ENCODE data around the gene NEAT1.
"Not testable (repeated sequence)": the region's sequence is repeated elsewhere in the genome, so short reads cannot be mapped to it uniquely, and the experiment has no call there.

The NEAT1 gene

DNA sequence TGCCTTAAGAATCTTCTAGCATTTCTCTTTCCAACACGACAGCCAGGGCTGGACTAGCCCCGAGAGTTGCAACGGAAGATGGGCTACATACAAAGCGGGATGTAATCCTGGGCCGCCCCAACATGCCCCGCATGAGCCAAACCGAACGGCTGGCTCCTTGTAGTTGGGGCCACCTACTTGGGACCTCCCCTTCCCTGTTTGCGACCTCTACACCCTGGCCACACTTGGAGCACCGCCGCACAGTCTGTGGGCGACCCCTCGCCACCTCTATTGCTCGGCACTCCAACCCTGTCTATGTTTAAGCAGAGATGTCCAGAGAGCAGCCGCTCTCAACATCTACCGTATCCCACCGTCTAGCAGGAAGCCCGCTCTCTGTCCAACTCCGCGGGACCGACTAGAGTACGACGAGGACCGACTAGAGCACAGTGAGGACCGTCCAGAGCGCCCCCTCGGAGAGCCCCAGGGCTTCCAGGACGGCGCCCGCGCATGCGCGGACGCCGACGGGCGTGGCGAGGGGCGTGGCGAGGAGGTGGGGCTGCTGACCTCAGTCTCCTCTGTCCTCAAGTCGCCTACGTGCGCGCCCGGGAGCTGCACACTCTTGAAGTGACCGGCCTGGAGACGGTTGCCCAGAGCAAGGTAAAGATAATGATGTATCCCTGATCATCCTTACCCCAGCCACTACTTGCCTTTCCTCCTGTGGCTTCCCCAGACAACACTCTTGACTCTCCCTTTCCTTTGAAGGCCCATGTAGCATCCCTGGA lies 32.3 kb downstream of the NEAT1 start:
- DNase-seq, result peak; percentile 93

DNA sequence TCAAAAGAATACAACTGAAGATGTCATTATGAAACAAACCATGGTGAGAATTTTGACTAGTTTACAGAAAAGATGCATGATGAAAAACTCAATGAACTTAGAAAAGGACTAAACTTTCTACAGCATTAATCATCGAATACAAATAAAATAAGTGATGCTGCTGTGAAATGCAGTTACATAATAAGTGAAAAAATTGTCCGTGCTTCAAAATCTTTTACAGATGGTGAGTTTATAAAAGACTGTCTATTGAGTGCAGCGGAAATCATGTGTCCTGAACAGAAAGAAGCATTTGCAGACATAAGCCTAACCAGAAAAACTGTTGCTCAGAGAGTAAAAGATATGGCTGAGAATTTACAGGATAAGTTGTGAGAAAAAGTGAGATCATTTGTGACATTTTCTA lies 33.8 kb downstream of the NEAT1 start:
- DNase-seq, result no peak

DNA sequence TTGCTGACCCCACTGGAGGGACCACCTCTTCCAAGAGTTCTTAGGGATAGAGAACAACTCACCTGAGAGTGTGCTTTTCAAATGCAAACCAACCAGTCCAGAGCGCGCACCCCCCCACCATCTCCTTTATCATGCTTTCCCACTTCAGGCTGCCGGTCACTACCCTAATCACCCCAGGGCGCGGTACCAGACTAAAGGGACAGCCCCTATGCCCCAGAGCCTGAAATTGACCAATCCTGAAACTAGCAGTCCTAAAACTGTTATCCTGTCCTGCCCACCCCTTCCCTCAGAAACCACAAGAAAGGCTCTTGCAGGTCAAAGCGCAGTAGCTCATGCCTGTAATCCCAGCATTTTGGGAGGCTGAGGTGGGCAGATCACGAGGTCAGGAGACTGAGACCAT lies 37.0 kb downstream of the NEAT1 start:
- DNase-seq, result no peak

DNA sequence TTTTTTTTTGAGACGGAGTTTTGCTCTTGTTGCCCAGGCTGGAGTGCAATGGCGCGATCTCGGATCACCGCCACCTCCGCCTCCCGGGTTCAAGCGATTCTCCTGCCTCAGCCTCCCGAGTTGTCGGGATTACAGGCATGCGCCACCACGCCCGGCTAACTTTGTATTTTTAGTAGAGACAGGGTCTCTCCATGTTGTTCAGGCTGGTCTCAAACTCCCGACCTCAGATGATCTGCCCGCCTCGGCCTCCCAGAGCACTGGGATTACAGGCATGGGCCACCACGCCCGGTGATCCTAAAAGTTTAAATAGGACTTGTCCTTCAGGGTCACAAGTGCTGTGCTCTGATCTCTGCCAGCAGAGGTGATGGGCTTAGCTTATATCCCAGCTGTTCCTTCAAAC lies 42.9 kb downstream of the NEAT1 start:
- DNase-seq, result not testable (repeated sequence)

DNA sequence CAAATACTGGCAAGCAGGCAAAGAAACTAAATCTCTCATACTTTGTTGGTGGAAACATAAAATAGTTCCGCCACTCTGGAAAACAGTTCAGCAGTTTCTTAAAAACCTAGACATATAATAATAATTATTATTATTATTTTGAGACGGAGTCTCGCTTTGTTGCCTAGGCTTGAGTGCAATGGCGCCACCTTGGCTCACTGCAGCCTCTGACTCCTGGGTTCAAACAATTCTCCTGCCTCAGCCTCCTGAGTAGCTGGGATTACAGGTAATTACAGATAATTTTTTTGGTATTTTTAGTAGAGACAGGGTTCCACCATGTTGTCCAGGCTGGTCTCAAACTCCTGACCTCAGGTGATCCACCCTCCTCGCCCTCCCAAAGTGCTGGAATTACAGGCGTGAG lies 44.7 kb downstream of the NEAT1 start:
- DNase-seq, result not testable (repeated sequence)

DNA sequence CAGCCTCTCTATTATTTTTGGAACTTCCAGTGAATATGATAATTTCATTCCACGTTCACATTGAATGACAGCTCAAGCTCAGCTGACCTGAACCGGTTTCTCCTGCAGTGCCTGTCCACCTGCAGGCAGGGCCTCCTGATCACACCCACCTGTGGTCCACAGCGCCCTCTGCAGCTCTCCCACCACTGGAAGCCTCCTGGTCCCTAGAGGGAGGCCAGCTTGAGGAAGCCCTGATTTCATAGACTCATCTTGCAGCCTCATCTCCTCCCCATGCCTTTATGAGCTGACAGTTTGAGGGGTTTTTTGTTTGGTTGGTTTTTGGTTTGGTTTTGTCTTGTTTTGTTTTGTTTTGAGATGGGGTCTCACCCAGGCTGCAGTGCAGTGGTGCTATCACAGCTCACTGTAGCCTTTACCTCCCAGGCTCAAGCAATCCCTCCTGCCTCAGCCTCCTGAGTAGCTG lies 46.3 kb downstream of the NEAT1 start:
- DNase-seq, result no peak

DNA sequence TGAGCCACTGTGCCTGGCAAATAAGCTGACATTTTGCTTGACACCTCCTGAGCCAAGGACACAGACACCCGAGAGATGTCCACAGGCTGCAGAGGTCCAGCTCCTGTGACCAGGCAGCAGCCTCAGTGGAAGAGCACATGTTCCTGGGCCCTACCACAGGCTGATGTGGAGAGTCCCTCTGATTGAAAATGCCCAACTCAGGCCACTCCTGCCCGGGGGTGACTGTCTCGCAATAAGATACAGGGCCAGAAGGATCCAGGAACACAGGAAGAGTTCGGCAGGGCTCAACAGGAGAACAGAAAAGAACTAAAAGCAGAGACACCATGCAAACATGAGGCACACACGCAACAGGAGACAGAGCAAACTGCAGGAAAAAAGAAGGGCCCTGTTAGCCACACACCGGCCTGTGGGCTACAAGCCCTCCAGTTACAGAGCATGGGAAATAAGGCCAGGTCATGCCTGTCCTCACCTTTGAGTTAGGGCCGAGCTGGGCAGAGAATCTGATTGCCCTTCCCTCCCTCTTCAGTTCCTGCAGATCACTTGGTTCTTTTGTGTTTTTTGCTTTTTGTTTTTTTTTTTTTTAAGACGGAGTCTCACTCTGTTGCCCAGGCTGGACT lies 47.9 kb downstream of the NEAT1 start:
- DNase-seq, result no peak

DNA sequence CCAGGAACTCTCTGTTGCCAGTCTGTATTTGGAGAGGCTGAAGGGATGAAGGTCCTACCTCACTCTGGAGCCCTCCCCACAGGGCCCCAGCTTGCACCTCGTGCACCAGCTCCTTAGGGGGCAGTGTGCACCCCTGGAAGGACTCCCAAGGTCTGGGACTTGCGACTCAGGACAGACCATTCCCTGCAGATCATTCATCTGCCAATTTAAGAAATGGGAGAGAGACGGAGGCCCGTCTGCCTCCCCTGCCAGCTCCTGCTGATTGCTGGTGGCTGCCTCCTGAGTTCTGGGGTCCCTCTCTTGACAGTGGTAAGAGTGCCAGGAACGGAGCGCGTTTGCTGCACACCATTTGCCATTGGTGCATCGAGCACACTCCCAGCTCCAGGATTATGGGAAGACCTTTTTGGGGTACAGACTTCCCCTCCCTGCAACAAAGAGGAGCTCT lies 48.9 kb downstream of the NEAT1 start:
- DNase-seq, result no peak

DNA sequence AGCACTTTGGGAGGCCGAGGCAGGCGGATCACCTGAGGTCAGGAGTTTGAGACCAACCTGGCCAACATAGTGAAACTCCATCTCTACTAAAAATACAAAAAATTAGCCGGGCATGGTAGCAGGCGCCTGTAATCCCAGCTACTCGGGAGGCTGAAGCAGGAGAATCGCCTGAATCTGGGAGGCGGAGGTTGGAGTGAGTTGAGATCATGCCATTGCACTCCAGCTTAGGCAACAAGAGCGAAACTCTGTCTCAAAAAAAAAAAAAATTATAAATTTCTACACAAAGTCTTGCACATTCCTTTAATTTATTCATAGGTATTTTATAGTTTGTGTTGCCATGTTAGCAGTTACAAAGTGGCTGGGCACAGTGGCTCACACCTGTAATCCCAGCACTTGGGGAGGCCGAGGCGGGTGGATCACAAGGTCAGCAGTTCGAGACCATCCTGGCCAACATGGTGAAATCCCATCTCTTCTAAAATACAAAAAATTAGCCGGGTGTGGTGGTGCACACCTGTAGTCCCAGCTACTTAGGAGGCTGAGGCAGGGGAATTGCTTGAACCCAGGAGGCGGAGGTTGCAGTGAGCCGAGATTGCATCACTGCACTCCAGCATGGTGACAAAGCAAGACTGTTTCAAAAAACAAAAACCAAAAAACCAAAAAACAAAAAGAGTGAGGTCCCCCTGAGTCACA lies 50.1 kb downstream of the NEAT1 start:
- DNase-seq, result not testable (repeated sequence)

DNA sequence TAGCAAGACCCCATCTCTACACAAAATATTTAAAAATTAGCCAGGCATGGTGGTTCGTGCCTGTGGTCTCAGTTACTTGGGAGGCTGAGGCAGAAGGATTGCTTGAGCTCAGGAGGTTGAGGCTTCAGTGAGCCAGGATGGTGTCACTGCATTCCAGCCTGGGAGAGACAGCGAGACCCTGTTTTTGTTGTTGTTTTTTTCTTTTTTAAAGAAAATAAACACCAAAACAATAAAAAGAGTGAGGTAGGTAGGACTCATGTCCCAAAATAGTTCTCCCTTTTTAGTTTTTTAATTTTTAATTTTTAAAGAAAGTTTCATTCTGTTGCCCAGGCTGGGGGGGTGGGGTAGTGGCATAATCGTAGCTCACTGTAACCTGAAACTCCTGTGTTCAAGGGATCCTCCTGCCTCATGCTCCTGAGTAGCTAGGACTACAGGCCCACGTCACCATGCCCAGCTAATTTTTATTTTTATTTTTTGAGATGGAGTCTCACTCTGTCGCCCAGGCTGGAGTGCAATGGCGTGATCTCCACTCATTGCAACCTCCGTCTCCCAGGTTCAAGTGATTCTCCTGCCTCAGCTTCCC lies 50.8 kb downstream of the NEAT1 start:
- DNase-seq, result no peak

DNA sequence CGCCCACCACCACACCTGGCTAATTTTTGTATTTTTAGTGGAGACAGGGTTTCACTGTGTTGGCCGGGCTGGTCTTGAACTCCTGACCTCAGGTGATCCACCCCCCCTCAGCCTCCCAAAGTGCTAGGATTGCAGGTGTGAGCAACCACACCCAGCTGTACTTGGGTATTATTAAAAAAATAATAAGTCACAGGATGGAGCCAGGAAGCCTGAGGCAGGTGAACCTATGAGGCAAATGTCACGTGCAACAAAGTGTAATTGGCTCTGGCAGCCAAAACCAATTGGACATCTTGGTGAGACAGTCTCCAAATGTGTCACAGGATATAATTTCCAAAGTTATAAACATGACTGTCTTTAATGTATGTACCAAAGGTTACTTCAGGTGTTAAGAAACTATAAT lies 52.3 kb downstream of the NEAT1 start:
- DNase-seq, result no peak

DNA sequence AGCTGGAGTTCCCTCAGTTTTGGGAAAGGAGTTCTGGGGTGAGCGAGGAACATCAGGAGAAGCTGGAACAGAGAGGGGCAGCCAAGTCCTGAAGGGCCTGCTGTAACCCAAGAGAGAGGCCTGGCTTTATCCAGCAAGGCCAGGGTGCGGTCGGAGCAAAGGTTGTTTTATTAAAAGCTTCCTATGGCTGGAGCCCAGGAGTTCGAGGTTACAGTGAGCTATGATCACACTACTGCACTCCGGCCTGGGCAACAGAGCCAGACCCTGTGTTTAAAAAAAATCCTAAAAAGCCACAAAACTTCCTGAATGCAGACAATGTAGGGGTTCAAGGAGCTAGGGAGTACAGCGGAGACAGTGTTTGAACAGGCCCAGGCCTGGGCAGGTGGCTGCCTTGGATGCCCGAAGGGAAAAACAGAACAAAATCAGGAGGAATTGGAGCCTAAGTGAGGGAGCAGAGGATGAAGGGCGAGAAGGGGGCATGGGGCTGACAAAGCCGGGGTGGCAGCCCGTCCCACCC lies 54.1 kb downstream of the NEAT1 start:
- DNase-seq, result no peak

DNA sequence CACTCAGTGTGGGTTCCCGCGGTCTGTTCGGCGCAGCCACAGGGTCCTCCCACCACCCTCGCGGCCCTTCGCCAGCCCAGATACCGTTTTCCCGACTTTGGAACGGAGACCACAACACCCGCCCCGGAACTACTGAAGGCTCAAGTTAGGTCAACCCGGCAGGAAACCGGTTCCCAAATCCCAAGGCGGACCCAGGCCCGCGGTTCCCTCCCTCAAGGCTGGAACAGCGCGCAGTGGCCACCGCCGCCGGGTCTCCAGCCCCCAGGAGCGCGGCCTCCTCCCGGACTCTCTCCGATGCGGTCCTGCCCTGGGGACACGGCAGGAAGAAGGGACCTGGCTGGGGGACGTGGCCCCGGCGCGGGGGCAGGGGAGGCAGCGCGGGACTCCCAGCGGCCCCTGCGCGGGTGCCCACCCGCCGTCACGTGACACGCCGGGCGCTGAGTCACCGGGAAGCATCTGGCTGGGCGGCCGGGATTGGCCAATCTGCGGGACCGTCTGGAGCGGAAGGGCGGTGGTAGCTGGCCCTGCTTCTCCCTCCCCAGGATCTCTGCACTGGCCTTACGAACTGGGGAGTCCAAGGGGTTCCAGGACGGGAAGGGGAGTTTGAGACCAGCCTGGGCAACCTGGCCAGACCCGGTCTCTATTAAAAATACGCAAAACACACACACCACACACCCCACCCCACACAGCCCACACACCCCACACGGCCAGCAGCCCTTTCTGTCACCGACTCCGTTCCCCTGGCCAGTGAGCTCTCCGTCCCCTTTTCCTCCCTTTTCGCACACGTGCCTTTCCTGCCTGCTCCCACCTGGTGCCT lies 54.8 kb downstream of the NEAT1 start:
- peak; percentile 97 for DNase-seq

DNA sequence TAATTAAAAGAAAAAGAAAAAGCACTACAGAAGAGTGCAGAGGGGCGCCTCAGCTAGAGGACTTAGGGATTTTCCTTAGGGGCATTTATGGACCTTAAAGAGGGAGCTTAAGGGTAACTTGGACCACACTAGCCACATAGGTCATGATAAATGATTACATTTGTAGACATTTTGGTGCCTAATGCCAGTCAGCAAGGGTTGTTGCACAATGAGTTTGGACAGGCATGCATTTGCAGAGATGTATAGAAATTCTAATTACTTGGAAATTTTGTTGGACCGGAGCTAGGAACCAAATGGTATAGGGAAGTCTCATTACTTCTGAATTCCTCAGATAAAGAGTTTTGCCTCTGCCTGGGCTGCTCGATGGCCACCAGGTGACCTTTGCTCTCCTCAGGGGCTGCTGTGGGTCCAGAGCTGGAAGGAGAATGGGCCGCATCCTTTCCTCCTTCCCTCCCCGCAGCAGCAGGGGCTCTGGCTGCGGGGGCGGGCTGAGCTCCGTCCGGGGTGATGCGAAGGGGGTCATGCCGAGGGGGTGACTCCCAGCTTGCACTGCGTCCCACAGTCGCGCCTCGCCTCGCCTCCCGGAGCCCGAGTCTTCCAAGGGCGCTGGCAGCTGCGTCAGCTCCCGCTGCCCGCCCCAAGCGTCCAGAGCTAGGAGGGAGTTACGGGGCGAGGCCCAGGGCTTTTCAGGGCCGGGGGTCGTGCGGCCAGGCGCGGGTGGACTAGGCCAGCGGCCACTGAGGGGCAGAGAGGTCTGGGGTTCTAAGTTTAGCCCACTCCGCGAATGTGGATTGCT lies 56.0 kb downstream of the NEAT1 start:
- no peak for DNase-seq

DNA sequence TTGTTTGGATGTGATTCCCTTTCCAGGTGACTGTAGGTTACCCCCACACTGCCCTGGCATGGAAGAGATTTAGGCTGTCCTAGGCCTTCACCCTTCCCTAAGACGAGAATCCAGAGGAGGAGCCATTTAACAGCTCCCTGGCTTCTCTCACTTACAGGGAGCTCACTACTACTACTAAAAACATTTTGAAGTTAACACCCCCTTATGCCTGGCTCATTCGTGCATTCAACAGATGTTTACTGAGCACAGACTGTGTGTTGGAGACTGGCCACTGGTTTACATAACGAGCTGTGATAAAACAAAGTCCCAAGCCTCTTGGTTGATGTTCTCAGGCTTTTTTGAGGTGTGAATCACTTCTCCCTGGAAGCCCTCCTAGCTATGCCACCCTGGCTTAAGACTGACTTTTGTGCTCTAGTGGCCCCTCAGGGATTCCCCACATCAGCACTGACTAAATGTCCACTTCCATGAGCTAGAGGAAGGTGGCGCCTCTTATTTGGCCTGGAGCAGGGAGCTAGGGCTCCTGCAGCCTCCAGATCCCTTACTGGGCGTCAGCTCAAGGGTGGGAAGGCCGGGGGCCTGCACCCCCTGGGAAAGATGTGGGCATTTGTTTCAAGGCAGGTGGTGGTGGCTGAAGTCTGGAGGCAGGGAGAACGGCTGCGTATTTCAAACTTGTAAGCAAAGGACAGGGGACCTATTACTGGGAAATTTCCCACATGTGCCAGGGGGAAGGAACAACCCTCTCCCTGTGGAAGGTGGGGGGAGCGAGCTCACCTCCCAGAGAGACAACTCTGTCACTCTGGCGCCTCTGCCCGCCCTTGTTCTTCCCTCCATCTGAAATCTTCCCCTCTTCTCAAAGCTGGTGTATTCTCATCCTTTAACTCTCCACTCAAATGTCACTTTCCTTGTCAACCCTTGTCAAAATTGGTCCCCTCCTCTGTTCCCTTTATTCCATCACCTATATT lies 56.9 kb downstream of the NEAT1 start:
- no peak for DNase-seq

DNA sequence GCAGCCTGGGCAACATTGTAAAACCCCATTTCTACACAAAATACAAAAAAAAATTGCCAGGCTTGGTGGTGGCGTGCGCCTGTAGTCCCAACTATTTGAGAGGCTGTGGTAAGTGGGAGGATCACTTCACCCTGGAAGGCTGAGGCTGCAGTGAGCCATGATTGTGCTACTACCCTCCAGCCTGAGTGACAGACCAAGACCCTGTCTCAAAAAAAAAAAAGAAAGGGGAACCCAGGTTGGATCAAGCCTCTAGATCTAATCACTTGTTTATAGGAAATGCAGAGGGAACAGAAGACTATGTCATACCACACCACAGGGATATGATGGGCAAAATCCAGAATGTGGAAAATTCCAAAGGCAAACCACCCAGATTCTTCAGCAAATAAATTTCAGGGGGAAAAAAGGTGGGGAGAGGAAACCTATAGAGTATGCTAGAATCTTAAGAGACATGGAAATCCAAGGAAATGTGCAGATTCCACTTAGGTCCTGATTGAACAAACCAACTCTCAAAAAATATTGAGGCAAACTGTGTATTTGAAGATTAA lies 59.8 kb downstream of the NEAT1 start:
- no peak for DNase-seq

DNA sequence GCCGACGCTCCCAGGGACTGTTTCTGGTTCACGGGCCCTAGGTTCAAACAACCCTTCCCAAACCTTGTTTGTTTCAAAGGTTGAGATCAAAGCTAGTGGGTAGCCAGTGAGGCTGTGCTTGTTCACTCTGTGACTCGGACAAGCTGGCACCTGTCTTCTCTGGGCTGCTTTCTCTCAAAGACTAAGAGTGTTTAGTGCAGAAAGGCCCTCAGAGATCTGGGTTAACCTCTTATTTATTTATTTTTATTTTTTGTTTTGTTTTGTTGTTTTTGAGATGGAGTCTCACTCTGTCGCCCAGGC lies 63.3 kb downstream of the NEAT1 start:
- DNase-seq, result no peak

DNA sequence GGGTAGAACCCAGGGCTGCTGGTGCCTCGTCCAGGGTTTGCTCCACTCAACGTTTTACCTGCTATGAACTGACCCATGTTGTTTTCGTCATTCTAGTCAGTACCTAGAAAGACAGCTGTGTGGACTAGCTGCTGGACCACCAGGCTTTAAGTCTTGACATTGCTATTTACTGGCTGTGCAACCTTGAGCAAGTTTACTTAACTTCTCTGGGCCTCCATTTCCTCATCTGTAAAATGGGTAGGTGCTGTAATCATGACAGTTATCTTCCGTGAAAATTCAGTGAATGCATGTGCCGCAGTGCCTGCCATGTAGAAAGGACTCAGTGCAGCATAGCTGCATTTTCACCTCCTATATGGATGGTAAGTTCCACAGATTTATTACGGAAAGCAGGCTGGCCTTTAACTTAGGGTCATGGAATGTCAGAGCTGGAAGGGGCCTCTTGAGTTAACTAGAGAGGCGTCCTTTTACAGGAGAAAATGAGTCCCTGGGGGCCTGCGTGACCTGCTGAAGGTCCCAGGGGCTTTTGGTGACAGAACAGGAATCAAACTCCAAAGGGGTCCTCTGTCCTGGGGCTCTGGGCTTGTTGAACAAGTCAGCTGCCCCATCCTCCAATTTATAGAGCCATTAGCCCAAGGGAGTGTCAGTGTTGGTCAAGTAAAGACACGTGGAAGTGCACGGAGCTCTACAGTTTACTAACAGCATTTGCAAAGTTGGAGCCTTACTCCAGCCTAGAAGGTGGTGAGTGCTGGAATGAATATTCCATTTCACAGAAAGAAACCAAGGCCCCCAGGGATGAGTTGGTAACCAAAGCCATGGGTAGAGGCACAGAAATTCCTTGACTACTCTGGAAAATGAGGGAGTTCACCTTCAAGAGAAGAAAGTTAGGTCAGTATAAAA lies 64.2 kb downstream of the NEAT1 start:
- DNase-seq, result no peak

Data from midbrain (tissue), 1 donor.